Measurements from ENCODE around the gene GTPBP3.

Gene GTPBP3

GRCh38 chr19:17326595-17326966, 10.8 kb upstream of the GTPBP3 start:
- Histone ChIP-seq H3K27ac (ENCODE audit: low read depth, low read length) (no peak overlapping the region), H3K27me3 (ENCODE audit: low read length) (no peaks in the 10 kb centered on the region), H3K4me2 (ENCODE audit: low read depth, low read length, poor library complexity, severe bottlenecking) (no peak overlapping the region), H3K36me3 (ENCODE audit: low read length) (no peaks in the 10 kb centered on the region), H4K20me1 (ENCODE audit: low read depth, low read length) (no peaks in the 10 kb centered on the region), H3K9me3 (ENCODE audit: insufficient read depth, low read length) (no peaks in the 10 kb centered on the region), H3K9ac (ENCODE audit: low read length) (no peak overlapping the region), H2AFZ (ENCODE audit: low read depth, low read length, severe bottlenecking) (no peak overlapping the region), H3K9me2 (replicated peaks; ENCODE audit: insufficient read depth, low read length) (no peaks in the 10 kb centered on the region), H3K4me3 (ENCODE audit: insufficient read depth, low read length, poor library complexity, severe bottlenecking) (no peak overlapping the region), H3K79me2 (ENCODE audit: insufficient read depth, low read length) (no peaks in the 10 kb centered on the region), H3F3A (ENCODE audit: insufficient read depth) (peaks cover 7% of the 10 kb centered on the region; the same call in 1 of the 2 replicates)
- TF ChIP-seq CTCF (IDR thresholded peaks at IDR 0.05; ENCODE audit: insufficient read depth, low read length, poor library complexity, severe bottlenecking) (no peak), EZH2phosphoT487 (conservative IDR thresholded peaks at IDR 0.05; ENCODE audit: low read length) (no peak)

- Histone ChIP-seq H3K79me2 (ENCODE audit: insufficient read depth, low read length) (no peaks in the 10 kb centered on the region), H3F3A (ENCODE audit: insufficient read depth) (peaks cover 7% of the 10 kb centered on the region; the same call in 1 of the 2 replicates), H3K9ac (ENCODE audit: low read length) (no peak overlapping the region), H3K27me3 (ENCODE audit: low read length) (no peaks in the 10 kb centered on the region), H3K36me3 (ENCODE audit: low read length) (no peaks in the 10 kb centered on the region), H3K4me2 (ENCODE audit: low read depth, low read length, poor library complexity, severe bottlenecking) (no peak overlapping the region), H2AFZ (ENCODE audit: low read depth, low read length, severe bottlenecking) (no peak overlapping the region), H4K20me1 (ENCODE audit: low read depth, low read length) (no peaks in the 10 kb centered on the region), H3K9me2 (replicated peaks; ENCODE audit: insufficient read depth, low read length) (no peaks in the 10 kb centered on the region), H3K4me3 (ENCODE audit: insufficient read depth, low read length, poor library complexity, severe bottlenecking) (no peak overlapping the region), H3K9me3 (ENCODE audit: insufficient read depth, low read length) (no peaks in the 10 kb centered on the region), H3K27ac (ENCODE audit: low read depth, low read length) (no peak overlapping the region)
- no peak for TF ChIP-seq CTCF (IDR thresholded peaks at IDR 0.05; ENCODE audit: insufficient read depth, low read length, poor library complexity, severe bottlenecking)
- TF ChIP-seq EZH2phosphoT487 (conservative IDR thresholded peaks at IDR 0.05; ENCODE audit: low read length) = no peak
These were observed 10.2 kb upstream of the GTPBP3 start for GRCh38 chr19:17327068-17327653.

GRCh38 chr19:17327654-17328516, 9.5 kb upstream of the GTPBP3 start:
- no peak overlapping the region for H3K4me3 ChIP-seq (ENCODE audit: insufficient read depth, low read length, poor library complexity, severe bottlenecking)
- no peaks in the 10 kb centered on the region for H3K27me3 ChIP-seq (ENCODE audit: low read length)
- no peaks in the 10 kb centered on the region for H3K79me2 ChIP-seq (ENCODE audit: insufficient read depth, low read length)
- TF ChIP-seq CTCF (IDR thresholded peaks at IDR 0.05; ENCODE audit: insufficient read depth, low read length, poor library complexity, severe bottlenecking) (no peak), EZH2phosphoT487 (conservative IDR thresholded peaks at IDR 0.05; ENCODE audit: low read length) (no peak)
- no peaks in the 10 kb centered on the region for H3K36me3 ChIP-seq (ENCODE audit: low read length)
- no peak overlapping the region for H3K9ac ChIP-seq (ENCODE audit: low read length)
- no peaks in the 10 kb centered on the region for H3K9me3 ChIP-seq (ENCODE audit: insufficient read depth, low read length)
- no peak overlapping the region for H2AFZ ChIP-seq (ENCODE audit: low read depth, low read length, severe bottlenecking)
- no peak overlapping the region for H3K4me2 ChIP-seq (ENCODE audit: low read depth, low read length, poor library complexity, severe bottlenecking)
- no peaks in the 10 kb centered on the region for H4K20me1 ChIP-seq (ENCODE audit: low read depth, low read length)
- H3F3A ChIP-seq (ENCODE audit: insufficient read depth) = peaks cover 7% of the 10 kb centered on the region; the same call in 1 of the 2 replicates
- no peaks in the 10 kb centered on the region for H3K9me2 ChIP-seq (replicated peaks; ENCODE audit: insufficient read depth, low read length)
- H3K27ac ChIP-seq (ENCODE audit: low read depth, low read length) = no peak overlapping the region

Data from SU-DHL-6 (cell line).